ENCODE results near the gene RBM28.
"Not testable (repeated sequence)": the region's sequence is repeated elsewhere in the genome, so short reads cannot be mapped to it uniquely, and the experiment has no call there.

RBM28 gene

GRCh38 chr7:128280451-128280850 lies 63.3 kb downstream of the RBM28 start:
- not testable (repeated sequence) for DNase-seq (ENCODE audit: low spot score)

GRCh38 chr7:128279124-128279713 lies 64.5 kb downstream of the RBM28 start:
- DNase-seq (ENCODE audit: low spot score), result no peak

- no peak for DNase-seq (ENCODE audit: low spot score)
These were observed 65.3 kb downstream of the RBM28 start for GRCh38 chr7:128278366-128278765.

- DNase-seq (ENCODE audit: low spot score), result no peak
These were observed 68.0 kb downstream of the RBM28 start for GRCh38 chr7:128275681-128276080.

- no peak for DNase-seq (ENCODE audit: low spot score)
These were observed 68.7 kb downstream of the RBM28 start for GRCh38 chr7:128274884-128275603.

GRCh38 chr7:128274246-128274883 lies 69.3 kb downstream of the RBM28 start:
- DNase-seq (ENCODE audit: low spot score), result no peak

GRCh38 chr7:128271942-128272481 lies 71.7 kb downstream of the RBM28 start:
- no peak for DNase-seq (ENCODE audit: low spot score)

- no peak for DNase-seq (ENCODE audit: low spot score)
These were observed 72.2 kb downstream of the RBM28 start for GRCh38 chr7:128271471-128271941.

- DNase-seq (ENCODE audit: low spot score), result no peak
These were observed 72.9 kb downstream of the RBM28 start for GRCh38 chr7:128270826-128271272.

- no peak for DNase-seq (ENCODE audit: low spot score)
These were observed 75.5 kb downstream of the RBM28 start for GRCh38 chr7:128268233-128268632.

GRCh38 chr7:128267595-128267924 lies 76.1 kb downstream of the RBM28 start:
- no peak for DNase-seq (ENCODE audit: low spot score)

- DNase-seq (ENCODE audit: low spot score), result no peak
These were observed 76.7 kb downstream of the RBM28 start for GRCh38 chr7:128266883-128267594.

- no peak for DNase-seq (ENCODE audit: low spot score)
These were observed 77.2 kb downstream of the RBM28 start for GRCh38 chr7:128266529-128266882.

- no peak for DNase-seq (ENCODE audit: low spot score)
These were observed 77.8 kb downstream of the RBM28 start for GRCh38 chr7:128265906-128266300.

GRCh38 chr7:128265156-128265905 lies 78.4 kb downstream of the RBM28 start:
- no peak for DNase-seq (ENCODE audit: low spot score)

GRCh38 chr7:128264477-128264876 lies 79.2 kb downstream of the RBM28 start:
- no peak for DNase-seq (ENCODE audit: low spot score)

GRCh38 chr7:128263420-128263819 lies 80.3 kb downstream of the RBM28 start:
- DNase-seq (ENCODE audit: low spot score), result no peak

- DNase-seq (ENCODE audit: low spot score), result no peak
These were observed 81.3 kb downstream of the RBM28 start for GRCh38 chr7:128262273-128263028.

- DNase-seq (ENCODE audit: low spot score), result no peak
These were observed 83.5 kb downstream of the RBM28 start for GRCh38 chr7:128260069-128260795.

Measured in hematopoietic multipotent progenitor cell treated with erythropoietin and hydrocortisone succinate and interleukin-3 and kit ligand, for 15 days (in vitro differentiated cells).